Transverse colon (tissue), 4 donors: ENCODE results near the gene SMYD3. TPM values are rescaled to one million over a fixed set of nuclear protein-coding genes. Genes with fewer than 3 reads are reported as not detected.

Source experiments
- DNase-seq: peaks from one replicate; pipeline ENCODE4 v3.0.0-alpha.2; 2019
- H3K27ac ChIP-seq, 4 donors: fragments of 200-600 bp; sonication (generic); 2 replicates each; pipeline ENCODE4 v1.5.1; 2016 to 2018; ENCODE audit warnings: inconsistent platforms in 4 of 4
- H3K27me3 ChIP-seq: fragments of 200-600 bp; sonication (generic); 2 replicates; pipeline ENCODE4 v1.5.1; 2017; ENCODE audit warnings: inconsistent platforms
- H3K36me3 ChIP-seq, 4 donors: fragments of 200-600 bp; sonication (generic); 2 replicates each; pipeline ENCODE4 v1.5.1; 2017 to 2019; ENCODE audit warnings: inconsistent platforms in 4 of 4
- H3K4me1 ChIP-seq, 4 donors: fragments of 200-600 bp; sonication (generic); 2 replicates each; pipeline ENCODE4 v1.5.1; 2017 to 2020; ENCODE audit warnings: inconsistent platforms in 4 of 4
- H3K4me3 ChIP-seq, 4 donors: fragments of 200-600 bp; sonication (generic); 1 replicate in 1 of 4; 2 replicates in 3 of 4; pipeline versions ENCODE4 v1.5.1 to v1.6.1; 2017 to 2019; ENCODE audit warnings: inconsistent platforms in 4 of 4
- H3K9me3 ChIP-seq, 2 donors: fragments of 200-600 bp; sonication (generic); 2 replicates each; pipeline ENCODE4 v1.5.1; 2017 to 2019; ENCODE audit warnings: inconsistent platforms in 2 of 2
- CTCF ChIP-seq, 5 experiments: fragments of 200-600 bp in 3 of 5; fragments of 450-650 bp in 2 of 5; sonication (generic) in 3 of 5; IDR thresholded peaks; 1 replicate in 2 of 5; 2 replicates in 3 of 5; pipeline ENCODE4 v1.5.1; 2016 to 2017; ENCODE audit warnings: antibody characterized with exemption in 5 of 5, inconsistent platforms in 3 of 5, mild to moderate bottlenecking in 2 of 5, moderate library complexity in 1 of 5
- EP300 ChIP-seq: sonication (generic); formaldehyde crosslinking; IDR thresholded peaks from one replicate; pipeline ENCODE4 v1.6.1; 2017; ENCODE audit warnings: antibody characterized with exemption, low read depth
- POLR2A ChIP-seq: fragments of 450-650 bp; IDR thresholded peaks from one replicate; pipeline ENCODE4 v1.6.1; 2016; ENCODE audit warnings: antibody characterized with exemption, mild to moderate bottlenecking, moderate library complexity
- POLR2AphosphoS5 ChIP-seq, 3 donors: sonication (generic); formaldehyde crosslinking; IDR thresholded peaks; one replicate each; pipeline ENCODE4 v1.6.1; 2016; ENCODE audit warnings: antibody characterized with exemption in 3 of 3
- WGBS, 2 donors: methylation state at CpG; one replicate each; pipeline ENCODE4 v1.1.5; 2018; ENCODE audit warnings: low coverage in 1 of 2; 5-methylcytosine and 5-hydroxymethylcytosine counted together
- in situ Hi-C, 4 donors: fragments of 200-750 bp; cut with MboI; loops; one replicate each; pipeline versions ENCODE4 v1.15.0 to v1.15.1; 2017; ENCODE audit warnings: low sequenced_read_pairs in 3 of 4, low pct_ligation_motif_present in 1 of 4, low pct_unique_long_range_greater_than_20kb in 1 of 4
- intact Hi-C: fragments of 100-400 bp; cut with DNase I; formaldehyde crosslinking; loops from one replicate; pipeline ENCODE4 v1.15.1; 2023; ENCODE audit warnings: low total_unique reads
- total RNA-seq, 4 donors: library from RNA; depleted of rRNA; stranded (reverse); fragments of >200 nt; gene quantifications; one replicate each; pipeline ENCODE4 v1.1.0, GENCODE V29; 2016

SMYD3 gene
- total RNA-seq, 4 donors from 2014 or later = 10.5 to 31.3 (median 25.8) TPM

GRCh38 chr1:246152986-246153431 is 354.1 kb downstream of the SMYD3 start:
- TF ChIP-seq POLR2AphosphoS5 (IDR thresholded peaks at IDR 0.05) = no peak
- TF ChIP-seq POLR2A = no peak
- Histone ChIP-seq H3K36me3 (no peaks in the 10 kb centered on the region), H3K4me3 (no peak overlapping the region), H3K27ac (no peak overlapping the region), H3K27me3 (no peaks in the 10 kb centered on the region), H3K9me3 (no peaks in the 10 kb centered on the region), H3K4me1 (no peaks in the 10 kb centered on the region)
- 84 to 100% methylated on average over 3 of the region's 3 CpGs for WGBS, 2 donors
- in situ Hi-C loops (no loop called here), intact Hi-C loops (no loop called here)
- DNase-seq = no peak

- no peaks in the 10 kb centered on the region for H3K27me3 ChIP-seq
- in situ Hi-C loops (no loop called here), intact Hi-C loops (no loop called here)
- no peak overlapping the region for H3K4me3 ChIP-seq
- no peaks in the 10 kb centered on the region for H3K36me3 ChIP-seq
- no peak overlapping the region for H3K27ac ChIP-seq
- DNase-seq = no peak
- TF ChIP-seq CTCF (IDR thresholded peaks at IDR 0.05) = no peak
- TF ChIP-seq EP300 = no peak
- TF ChIP-seq POLR2A = no peak
- TF ChIP-seq POLR2AphosphoS5 (IDR thresholded peaks at IDR 0.05) = no peak
- H3K9me3 ChIP-seq = no peaks in the 10 kb centered on the region
- no peaks in the 10 kb centered on the region for H3K4me1 ChIP-seq
- 71 to 85% methylated on average over 1 to 6 of the region's 6 CpGs for WGBS, 2 donors
These were observed 355.2 kb downstream of the SMYD3 start for GRCh38 chr1:246151796-246152434.

GRCh38 chr1:246149543-246149942 is 357.5 kb downstream of the SMYD3 start:
- in situ Hi-C loops (no loop called here), intact Hi-C loops (no loop called here)
- TF ChIP-seq POLR2AphosphoS5 (IDR thresholded peaks at IDR 0.05) (no peak), EP300 (no peak), CTCF (IDR thresholded peaks at IDR 0.05) (no peak), POLR2A (no peak)
- no peak for DNase-seq
- Histone ChIP-seq H3K4me3 (no peak overlapping the region), H3K9me3 (no peaks in the 10 kb centered on the region), H3K4me1 (no peaks in the 10 kb centered on the region), H3K27ac (no peak overlapping the region), H3K27me3 (no peaks in the 10 kb centered on the region), H3K36me3 (no peaks in the 10 kb centered on the region)
- 93 to 96% methylated on average over 2 of the region's 2 CpGs for WGBS, 2 donors

- WGBS, 2 donors = 96% methylated on average over 16 of the region's 29 CpGs; no CpG with 5 or more reads in 1 of the 2 donors
- no peak overlapping the region for H3K4me3 ChIP-seq
- H3K9me3 ChIP-seq = no peaks in the 10 kb centered on the region
- no peak overlapping the region for H3K27ac ChIP-seq
- intact Hi-C loops (no loop called here), in situ Hi-C loops (no loop called here)
- TF ChIP-seq POLR2A = no peak
- no peaks in the 10 kb centered on the region for H3K36me3 ChIP-seq
- no peak for DNase-seq
- H3K4me1 ChIP-seq = no peaks in the 10 kb centered on the region
- no peaks in the 10 kb centered on the region for H3K27me3 ChIP-seq
These were observed 359.3 kb downstream of the SMYD3 start for GRCh38 chr1:246147524-246148461.

- no peaks in the 10 kb centered on the region for H3K4me1 ChIP-seq
- H3K4me3 ChIP-seq = no peak overlapping the region
- H3K36me3 ChIP-seq = no peaks in the 10 kb centered on the region
- H3K27me3 ChIP-seq = no peaks in the 10 kb centered on the region
- TF ChIP-seq POLR2AphosphoS5 (IDR thresholded peaks at IDR 0.05) (no peak), POLR2A (no peak), CTCF (IDR thresholded peaks at IDR 0.05) (no peak), EP300 (no peak)
- intact Hi-C loops (no loop called here), in situ Hi-C loops (no loop called here)
- DNase-seq = no peak
- H3K9me3 ChIP-seq = no peaks in the 10 kb centered on the region
- WGBS, 2 donors = 91 to 94% methylated on average over 14 to 25 of the region's 25 CpGs
- no peak overlapping the region for H3K27ac ChIP-seq
These were observed 360.1 kb downstream of the SMYD3 start for GRCh38 chr1:246146804-246147523.
